HepG2 (cell line): ENCODE data around the gene TMEM239. TPM values are rescaled to one million over a fixed set of nuclear protein-coding genes. Genes with fewer than 3 reads are reported as not detected.

ENCODE experiments used
- HNF4G ChIP-seq, 2 experiments: sonication (generic) in 1 of 2; formaldehyde crosslinking in 1 of 2; IDR thresholded peaks; 2 replicates each; pipeline versions ENCODE4 v1.4.0 to v1.6.1; 2011 to 2020; ENCODE audit warnings: borderline replicate concordance in 2 of 2, low read depth in 2 of 2, mild to moderate bottlenecking in 2 of 2, low read length in 1 of 2, missing genetic modification reagents in 1 of 2, moderate library complexity in 1 of 2
- HNRNPL ChIP-seq: fragments of 200-400 bp; formaldehyde crosslinking; IDR thresholded peaks from 2 replicates; pipeline ENCODE4 v1.6.1; 2017; ENCODE audit warnings: mild to moderate bottlenecking, low read depth, low read length
- NFIC ChIP-seq: IDR thresholded peaks from 2 replicates; pipeline ENCODE4 v1.6.1; 2012; ENCODE audit warnings: mild to moderate bottlenecking, low read length, inconsistent platforms
- PAX8 ChIP-seq: sonication (generic); formaldehyde crosslinking; IDR thresholded peaks from 2 replicates; pipeline ENCODE4 v1.8.0; 2022; ENCODE audit warnings: mild to moderate bottlenecking, missing genetic modification reagents, borderline replicate concordance
- polyA plus RNA-seq, 8 experiments: library from polyadenylated mRNA; depleted of rRNA in 3 of 8; stranded (reverse) in 7 of 8; unstranded in 1 of 8; fragments of >200 nt; fragmentation: Illumina TruSeq in 4 of 8; extraction: Trizol in 4 of 8; gene quantifications; 2 replicates each; pipeline versions ENCODE4 v1.2.1 to v1.2.3, GENCODE V29; 2011 to 2016; ENCODE audit warnings: low read depth in 4 of 8, missing spikeins in 1 of 8, mixed read lengths in 1 of 8; ENCODE audit not compliant: insufficient read depth in 1 of 8
- total RNA-seq, 5 experiments: library from RNA; depleted of rRNA; stranded (reverse); fragments of >200 nt; fragmentation: Illumina TruSeq; extraction: Trizol; gene quantifications; 2 replicates each; pipeline ENCODE4 v1.2.3, GENCODE V29; 2016; ENCODE audit warnings: low read depth in 1 of 5
- TF ChIP-seq, protein P1 (sequence below): sonication (generic); formaldehyde crosslinking; IDR thresholded peaks from 2 replicates; pipeline ENCODE4 v1.5.0; 2020; ENCODE audit warnings: missing genetic modification reagents
- TF ChIP-seq, protein P2 (sequence below): sonication (generic); formaldehyde crosslinking; IDR thresholded peaks from 2 replicates; pipeline ENCODE4 v1.4.0; 2020; ENCODE audit warnings: mild to moderate bottlenecking, missing genetic modification reagents
- TF ChIP-seq, protein P3 (sequence below): sonication (generic); formaldehyde crosslinking; IDR thresholded peaks from one replicate; pipeline ENCODE4 v1.5.1; 2020; ENCODE audit warnings: mild to moderate bottlenecking, missing genetic modification reagents; ENCODE audit errors: not compliant biosample characterization

TMEM239 gene
- total and polyA plus RNA-seq, 2 of the 13 experiments (the other 11 are each of a cell fraction or from before 2014, with no cell fraction given): not detected

DNA sequence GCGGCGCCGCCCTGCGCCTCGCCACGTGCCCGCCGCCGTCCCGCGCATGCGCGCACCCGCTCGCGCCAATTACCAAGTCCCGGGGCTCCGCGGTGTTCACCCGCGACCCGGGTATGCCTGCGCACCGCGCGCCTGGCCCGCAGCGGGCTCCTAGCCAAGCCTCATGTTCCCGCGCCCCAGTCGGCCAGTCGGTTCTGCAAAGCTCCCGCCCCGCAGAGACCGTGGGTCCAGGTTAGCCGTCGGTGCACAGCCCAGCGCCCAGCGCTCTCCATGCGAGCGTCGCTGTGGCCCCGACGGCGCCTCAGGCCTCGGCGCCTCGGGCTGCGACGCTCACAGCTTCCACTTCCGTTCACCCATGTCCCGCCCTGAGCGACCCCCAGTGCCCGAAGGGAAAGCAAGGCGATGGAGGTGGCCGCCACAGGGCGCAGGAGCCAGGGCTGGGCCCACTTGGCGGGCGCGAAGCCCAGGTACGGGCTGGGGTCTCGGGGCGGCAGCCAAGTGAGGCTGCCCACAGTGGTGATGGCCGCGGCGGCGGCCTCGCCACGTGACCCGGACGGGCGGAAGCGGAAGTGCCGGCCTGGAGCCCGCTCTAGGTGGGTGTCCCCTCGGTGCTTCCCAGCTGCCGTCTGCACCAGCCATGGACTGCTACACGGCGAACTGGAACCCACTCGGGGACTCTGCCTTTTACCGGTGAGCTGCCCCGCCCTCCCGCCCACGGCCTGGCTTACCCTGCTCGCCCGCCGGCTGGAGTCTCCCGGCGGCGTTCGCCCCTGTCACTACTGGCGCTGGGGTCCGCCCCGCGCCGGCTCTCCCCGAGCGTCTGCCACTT is 24.2 kb downstream of the TMEM239 start, which contains the start of the genes PCED1A and VPS16 (continued):
- 0 out of 2 replicates have a peak, but pooled peaks have one; percentile 44 for TF ChIP-seq NFIC
- TF ChIP-seq, protein P1, sequence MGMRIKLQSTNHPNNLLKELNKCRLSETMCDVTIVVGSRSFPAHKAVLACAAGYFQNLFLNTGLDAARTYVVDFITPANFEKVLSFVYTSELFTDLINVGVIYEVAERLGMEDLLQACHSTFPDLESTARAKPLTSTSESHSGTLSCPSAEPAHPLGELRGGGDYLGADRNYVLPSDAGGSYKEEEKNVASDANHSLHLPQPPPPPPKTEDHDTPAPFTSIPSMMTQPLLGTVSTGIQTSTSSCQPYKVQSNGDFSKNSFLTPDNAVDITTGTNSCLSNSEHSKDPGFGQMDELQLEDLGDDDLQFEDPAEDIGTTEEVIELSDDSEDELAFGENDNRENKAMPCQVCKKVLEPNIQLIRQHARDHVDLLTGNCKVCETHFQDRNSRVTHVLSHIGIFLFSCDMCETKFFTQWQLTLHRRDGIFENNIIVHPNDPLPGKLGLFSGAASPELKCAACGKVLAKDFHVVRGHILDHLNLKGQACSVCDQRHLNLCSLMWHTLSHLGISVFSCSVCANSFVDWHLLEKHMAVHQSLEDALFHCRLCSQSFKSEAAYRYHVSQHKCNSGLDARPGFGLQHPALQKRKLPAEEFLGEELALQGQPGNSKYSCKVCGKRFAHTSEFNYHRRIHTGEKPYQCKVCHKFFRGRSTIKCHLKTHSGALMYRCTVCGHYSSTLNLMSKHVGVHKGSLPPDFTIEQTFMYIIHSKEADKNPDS (CRISPR knock-in tag): no peak
- no peak for TF ChIP-seq HNRNPL
- TF ChIP-seq, protein P2, sequence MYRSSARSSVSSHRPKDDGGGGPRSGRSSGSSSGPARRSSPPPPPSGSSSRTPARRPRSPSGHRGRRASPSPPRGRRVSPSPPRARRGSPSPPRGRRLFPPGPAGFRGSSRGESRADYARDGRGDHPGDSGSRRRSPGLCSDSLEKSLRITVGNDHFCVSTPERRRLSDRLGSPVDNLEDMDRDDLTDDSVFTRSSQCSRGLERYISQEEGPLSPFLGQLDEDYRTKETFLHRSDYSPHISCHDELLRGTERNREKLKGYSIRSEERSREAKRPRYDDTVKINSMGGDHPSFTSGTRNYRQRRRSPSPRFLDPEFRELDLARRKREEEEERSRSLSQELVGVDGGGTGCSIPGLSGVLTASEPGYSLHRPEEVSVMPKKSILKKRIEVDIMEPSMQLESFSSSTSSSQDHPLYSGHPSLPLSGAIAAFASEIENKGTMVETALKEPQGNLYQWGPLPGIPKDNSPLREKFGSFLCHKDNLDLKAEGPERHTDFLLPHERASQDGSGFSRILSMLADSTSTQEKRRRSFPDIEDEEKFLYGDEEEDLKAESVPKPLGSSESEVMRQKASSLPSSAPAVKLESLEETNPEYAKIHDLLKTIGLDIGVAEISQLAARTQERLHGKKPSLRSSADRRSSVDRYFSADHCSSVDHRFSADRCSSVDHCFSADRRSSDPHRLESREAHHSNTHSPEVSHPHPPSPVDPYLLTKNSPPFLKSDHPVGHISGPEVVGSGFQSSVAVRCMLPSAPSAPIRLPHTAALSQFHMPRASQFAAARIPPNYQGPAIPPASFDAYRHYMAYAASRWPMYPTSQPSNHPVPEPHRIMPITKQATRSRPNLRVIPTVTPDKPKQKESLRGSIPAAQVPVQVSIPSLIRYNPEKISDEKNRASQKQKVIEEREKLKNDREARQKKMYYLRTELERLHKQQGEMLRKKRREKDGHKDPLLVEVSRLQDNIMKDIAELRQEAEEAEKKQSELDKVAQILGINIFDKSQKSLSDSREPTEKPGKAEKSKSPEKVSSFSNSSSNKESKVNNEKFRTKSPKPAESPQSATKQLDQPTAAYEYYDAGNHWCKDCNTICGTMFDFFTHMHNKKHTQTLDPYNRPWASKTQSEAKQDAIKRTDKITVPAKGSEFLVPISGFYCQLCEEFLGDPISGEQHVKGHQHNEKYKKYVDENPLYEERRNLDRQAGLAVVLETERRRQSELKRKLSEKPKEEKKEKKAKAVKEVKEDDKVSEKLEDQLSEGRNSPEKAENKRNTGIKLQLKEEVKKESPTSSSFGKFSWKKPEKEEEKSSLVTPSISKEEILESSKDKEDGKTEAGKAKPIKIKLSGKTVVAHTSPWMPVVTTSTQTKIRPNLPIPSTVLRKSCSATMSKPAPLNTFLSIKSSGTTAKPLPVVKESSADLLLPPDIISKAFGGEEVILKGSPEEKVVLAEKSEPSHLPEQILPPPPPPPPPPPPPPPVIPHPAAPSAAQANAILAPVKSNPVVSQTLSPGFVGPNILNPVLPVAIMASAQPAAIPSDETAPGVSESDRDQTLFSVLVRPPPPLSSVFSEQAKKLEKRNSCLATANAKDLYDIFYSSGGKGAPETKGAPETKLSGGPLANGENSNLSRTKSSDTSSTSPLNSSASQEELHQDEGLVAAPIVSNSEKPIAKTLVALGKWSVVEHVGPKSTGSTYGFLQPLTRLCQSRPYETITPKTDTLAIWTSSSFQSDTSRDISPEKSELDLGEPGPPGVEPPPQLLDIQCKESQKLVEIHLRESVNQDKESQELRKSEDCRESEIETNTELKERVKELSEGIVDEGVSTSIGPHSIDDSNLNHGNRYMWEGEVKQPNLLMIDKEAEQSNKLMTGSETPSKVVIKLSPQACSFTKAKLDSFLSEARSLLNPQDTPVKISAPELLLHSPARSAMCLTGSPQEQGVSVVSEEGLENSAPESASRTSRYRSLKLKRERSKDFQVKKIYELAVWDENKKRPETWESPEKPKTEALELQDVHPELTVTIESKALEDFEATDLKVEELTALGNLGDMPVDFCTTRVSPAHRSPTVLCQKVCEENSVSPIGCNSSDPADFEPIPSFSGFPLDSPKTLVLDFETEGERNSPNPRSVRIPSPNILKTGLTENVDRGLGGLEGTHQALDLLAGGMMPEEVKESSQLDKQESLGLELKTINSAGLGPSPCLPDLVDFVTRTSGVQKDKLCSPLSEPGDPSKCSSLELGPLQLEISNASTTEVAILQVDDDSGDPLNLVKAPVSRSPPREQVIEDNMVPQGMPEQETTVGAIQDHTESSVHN: peak; percentile 90
- TF ChIP-seq PAX8 (CRISPR knock-in tag): peak; percentile 91; the same call in 1 of the 2 replicates
- TF ChIP-seq, protein P3, sequence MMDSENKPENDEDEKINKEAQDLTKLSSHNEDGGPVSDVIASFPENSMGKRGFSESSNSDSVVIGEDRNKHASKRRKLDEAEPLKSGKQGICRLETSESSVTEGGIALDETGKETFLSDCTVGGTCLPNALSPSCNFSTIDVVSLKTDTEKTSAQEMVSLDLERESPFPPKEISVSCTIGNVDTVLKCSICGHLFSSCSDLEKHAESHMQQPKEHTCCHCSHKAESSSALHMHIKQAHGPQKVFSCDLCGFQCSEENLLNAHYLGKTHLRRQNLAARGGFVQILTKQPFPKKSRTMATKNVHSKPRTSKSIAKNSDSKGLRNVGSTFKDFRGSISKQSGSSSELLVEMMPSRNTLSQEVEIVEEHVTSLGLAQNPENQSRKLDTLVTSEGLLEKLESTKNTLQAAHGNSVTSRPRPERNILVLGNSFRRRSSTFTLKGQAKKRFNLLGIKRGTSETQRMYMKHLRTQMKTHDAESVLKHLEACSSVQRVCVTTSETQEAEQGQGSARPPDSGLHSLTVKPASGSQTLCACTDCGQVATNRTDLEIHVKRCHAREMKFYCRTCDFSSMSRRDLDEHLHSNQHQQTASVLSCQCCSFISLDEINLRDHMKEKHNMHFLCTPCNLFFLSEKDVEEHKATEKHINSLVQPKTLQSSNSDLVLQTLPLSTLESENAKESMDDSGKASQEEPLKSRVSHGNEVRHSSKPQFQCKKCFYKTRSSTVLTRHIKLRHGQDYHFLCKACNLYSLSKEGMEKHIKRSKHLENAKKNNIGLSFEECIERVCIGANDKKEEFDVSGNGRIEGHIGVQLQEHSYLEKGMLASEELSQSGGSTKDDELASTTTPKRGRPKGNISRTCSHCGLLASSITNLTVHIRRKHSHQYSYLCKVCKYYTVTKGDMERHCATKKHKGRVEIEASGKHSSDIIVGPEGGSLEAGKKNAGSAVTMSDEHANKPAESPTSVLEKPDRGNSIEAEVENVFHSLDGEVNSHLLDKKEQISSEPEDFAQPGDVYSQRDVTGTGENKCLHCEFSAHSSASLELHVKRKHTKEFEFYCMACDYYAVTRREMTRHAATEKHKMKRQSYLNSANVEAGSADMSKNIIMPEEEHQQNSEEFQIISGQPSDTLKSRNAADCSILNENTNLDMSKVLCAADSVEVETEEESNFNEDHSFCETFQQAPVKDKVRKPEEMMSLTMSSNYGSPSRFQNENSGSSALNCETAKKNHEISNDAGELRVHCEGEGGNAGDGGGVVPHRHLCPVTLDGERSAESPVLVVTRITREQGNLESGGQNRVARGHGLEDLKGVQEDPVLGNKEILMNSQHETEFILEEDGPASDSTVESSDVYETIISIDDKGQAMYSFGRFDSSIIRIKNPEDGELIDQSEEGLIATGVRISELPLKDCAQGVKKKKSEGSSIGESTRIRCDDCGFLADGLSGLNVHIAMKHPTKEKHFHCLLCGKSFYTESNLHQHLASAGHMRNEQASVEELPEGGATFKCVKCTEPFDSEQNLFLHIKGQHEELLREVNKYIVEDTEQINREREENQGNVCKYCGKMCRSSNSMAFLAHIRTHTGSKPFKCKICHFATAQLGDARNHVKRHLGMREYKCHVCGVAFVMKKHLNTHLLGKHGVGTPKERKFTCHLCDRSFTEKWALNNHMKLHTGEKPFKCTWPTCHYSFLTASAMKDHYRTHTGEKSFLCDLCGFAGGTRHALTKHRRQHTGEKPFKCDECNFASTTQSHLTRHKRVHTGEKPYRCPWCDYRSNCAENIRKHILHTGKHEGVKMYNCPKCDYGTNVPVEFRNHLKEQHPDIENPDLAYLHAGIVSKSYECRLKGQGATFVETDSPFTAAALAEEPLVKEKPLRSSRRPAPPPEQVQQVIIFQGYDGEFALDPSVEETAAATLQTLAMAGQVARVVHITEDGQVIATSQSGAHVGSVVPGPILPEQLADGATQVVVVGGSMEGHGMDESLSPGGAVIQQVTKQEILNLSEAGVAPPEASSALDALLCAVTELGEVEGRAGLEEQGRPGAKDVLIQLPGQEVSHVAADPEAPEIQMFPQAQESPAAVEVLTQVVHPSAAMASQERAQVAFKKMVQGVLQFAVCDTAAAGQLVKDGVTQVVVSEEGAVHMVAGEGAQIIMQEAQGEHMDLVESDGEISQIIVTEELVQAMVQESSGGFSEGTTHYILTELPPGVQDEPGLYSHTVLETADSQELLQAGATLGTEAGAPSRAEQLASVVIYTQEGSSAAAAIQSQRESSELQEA (CRISPR knock-in tag): peak; percentile 98
- peak; percentile 15; the same call in 1 of the 2 replicates for TF ChIP-seq HNF4G (IDR thresholded peaks at IDR 0.05; ENCODE audit: borderline replicate concordance, low read depth, low read length)
- no peak; the same call in 1 of the 2 replicates for TF ChIP-seq HNF4G (CRISPR knock-in tag; IDR thresholded peaks at IDR 0.05; ENCODE audit: borderline replicate concordance, low read depth)
